DMS153 treated with DMSO at 0.1 percent for 48 hours (cell line): Measurements from ENCODE around the gene MPPED2.

Experiments
- DNase-seq: peaks from one replicate; lab custom pipeline; 2025; ENCODE audit not compliant: unreplicated experiment; lab: John Stamatoyannopoulos, UW

The MPPED2 gene

DNA sequence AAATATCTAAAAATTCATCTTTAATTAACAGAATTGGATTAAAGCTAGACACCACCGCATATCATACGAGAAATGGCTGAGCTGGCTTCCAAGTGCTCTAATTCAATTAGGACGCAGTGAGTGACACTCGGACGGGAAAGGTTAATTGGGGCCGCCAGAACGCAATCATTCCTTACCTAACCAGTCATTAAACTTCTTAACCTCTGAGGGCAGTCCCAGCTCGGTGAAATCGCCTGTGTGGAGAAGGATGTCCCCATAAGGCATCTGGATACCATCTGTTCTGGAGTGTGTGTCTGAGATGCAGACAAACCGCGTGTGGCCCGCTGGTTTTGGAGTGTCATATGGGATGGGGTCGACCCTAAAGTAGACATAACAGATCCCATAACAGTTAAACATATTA, 50.3 kb downstream of the MPPED2 start:
- no peak for DNase-seq

DNA sequence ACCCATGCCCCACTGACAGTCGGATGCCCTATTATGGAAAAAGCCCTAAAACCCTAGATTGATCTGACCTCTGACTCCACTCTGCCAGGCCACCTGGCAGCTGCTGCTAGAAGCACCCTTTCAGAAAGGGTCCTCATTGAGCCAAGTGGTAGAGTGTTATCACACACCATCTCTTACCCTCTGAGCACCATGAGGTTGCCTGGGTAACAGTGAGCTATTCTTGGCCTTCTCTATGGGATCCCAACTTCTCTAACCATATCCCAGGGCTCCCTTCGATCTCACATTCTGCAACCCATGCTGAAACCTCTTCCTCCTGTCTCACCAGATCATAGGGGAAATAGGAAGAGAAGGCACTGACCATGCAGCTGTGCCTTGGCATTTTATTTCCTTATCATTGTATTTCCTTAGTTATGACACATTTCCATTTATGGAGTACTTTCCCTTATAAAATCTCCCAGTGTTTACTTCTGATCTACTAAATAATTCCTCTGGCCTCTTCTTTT, 52.7 kb downstream of the MPPED2 start:
- DNase-seq, result no peak

DNA sequence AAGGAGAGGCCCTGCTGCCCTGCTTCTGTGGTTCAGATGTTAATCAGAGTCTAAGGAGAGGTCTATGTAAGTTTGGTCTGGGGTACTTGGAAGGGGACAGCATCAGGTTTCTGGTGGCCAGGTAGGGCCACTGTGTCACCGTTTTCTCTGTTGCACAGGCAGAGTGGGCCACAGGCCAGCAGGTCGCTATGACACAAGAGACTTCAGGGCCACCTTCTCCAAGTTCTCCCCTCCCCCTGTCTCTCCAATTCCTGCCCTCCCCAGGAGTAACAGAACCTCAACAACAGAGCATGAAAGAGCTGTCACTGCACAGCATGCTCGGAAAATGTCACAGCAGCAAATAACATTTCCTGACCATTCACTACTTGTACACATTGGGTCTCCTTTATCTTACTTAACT, 58.6 kb downstream of the MPPED2 start:
- DNase-seq, result no peak

DNA sequence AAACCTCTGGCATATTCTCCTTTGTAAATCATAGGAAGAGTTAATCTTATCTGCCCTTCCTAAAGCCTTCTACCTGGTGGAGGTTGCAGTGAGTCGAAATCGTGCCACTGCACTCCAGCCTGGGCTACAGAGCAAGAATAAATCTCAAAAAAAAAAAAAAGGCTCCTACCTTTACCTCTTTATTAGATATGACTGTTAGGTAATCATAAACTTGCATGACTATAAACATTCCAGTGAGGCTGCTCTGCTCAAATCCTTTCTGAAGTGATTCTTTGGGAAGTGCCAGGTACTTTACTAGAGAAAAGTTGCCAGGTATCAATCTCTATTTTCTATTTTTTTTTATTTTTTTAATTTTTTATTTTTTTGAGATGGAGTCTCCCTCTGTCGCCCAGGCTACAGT, 59.6 kb downstream of the MPPED2 start:
- no peak for DNase-seq

DNA sequence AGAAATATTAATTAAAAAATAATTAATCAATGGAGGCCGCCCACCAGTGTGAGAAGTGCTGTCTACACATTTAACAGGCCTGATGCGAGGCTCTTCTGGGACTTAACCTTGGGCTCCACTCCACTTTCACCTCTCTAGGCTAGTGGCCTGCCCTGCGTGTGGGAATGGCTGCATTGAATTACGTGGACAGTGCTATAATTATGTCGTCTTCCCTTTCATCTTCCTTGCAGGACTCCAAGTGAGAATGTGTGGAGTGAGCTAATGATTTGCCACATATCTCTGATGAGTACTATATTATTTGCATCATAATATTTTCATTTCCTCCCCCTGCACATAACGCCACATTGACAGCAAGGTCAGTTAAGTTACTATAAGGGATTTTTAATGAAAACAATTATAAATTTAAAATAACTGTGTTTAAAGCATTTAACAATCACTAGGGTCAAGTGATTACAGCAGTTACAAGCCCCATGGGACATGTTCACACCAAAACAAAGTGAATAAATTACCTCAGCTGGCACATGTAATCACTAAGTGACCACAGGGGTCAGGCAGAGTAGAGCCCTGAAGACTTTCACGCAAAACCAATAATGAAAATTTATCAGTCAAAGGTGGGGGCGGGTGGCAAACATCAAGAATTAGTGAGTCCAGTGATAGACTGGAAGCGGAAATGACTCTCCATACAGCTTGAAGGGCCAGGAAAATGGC, 63.5 kb downstream of the MPPED2 start:
- DNase-seq, result no peak

DNA sequence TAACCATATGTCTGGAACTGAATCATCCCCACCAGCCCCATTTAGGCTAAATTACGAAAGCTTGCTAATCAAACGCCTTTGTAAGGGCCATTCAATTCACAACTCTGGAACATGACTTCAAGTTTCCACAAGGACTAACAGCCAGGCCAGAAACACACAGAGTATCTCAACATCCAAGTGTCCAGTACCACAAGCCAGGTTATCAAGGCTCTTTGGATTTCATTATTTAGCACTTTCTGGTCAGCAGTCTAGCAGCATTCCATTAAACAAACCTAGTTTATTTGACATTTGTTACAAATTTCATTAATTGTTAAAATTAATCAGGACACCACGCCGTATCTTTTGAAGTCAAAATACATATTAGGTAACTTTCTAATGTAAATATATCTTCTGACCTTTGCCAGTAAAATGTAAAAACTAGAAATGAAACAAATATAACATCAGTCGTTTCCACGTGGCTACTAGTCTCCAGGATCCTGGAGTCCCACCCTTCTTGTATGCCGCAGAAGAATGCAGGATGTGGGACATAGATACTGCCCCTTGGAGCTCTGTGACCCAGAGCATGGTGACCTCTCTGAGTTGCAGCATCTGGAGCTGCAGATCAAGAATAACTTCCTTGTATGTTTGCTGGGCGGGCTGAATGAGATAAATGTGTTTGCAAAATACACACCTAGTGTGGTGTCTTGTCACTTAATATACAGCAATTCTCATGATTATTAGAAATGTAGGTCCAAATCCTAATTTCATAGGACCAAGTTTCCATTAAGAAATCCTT, 64.7 kb downstream of the MPPED2 start:
- no peak for DNase-seq

DNA sequence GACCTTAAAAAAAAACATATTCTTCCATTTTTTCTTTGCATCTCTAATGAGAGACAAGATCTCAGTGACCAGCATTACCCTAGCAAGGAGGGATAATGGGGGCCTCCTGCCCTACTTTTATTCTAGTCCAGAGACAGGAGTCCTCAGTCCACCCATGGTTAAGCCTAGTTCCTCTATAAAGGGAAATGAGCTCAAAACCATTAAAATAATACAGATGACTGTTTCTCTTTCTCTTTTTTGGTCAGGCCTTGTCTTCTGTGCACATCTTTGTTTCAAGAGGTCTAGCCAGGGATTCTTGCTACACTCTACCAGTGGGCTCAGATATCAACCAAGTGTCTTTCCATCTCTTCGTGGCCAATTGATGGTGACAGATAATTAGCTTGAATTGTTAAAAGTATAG, 73.1 kb downstream of the MPPED2 start:
- DNase-seq, result no peak

DNA sequence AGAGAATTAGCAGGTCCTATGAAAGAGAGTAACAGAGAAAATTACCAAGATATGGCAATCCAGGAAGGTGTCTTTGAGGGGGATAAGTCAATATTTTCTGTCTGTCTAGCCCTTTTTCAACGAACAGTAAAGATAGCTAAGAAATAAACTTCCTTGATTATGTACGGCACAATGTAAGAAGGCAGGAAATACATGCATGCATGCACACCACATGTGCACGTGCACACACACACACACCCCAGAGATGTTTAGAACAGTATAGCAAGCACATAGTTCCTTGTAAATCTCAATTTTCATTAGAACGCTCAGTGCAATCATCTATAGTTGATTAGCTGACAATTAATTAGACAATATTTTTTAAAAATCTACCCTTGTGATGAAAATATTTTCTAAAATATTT, 74.7 kb downstream of the MPPED2 start:
- DNase-seq, result no peak

DNA sequence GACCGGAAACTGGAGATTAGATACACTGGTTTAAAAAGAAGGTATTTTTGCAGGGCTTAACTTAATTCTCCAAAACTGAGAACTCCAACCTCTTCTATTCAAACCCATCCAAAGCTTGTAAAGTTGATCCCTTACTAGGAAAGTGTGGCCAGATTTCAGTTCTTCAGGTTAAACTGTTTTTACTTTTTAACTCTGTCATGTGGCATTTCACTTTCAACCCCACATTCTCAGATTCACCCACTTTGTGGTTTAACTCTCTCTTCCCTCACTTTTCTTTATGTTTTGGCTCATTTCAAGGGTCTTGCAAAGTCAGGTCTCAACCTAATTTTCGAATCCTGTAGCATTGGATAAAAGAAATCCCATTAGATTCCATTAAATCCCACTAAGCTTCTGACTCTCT, 75.4 kb downstream of the MPPED2 start:
- no peak for DNase-seq

DNA sequence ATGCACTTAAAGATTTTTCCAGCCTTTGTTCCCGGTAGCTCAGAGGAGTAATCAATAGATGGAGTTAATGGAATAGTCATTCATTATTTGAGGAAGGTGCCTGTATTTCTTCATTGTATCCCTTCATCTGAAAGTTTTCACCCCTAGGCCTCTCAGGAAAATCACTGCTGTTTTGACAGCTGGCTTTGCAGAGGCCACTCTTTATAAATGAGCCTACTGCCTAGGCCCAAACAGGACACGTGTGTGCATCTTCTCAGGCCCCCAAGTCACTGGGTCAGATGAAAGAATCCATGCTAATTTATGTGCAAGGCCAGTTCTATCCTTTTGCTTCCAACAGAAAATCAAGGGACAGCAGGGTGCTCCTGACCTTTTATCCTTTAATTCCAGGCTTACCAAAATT, 76.8 kb downstream of the MPPED2 start:
- DNase-seq, result no peak

DNA sequence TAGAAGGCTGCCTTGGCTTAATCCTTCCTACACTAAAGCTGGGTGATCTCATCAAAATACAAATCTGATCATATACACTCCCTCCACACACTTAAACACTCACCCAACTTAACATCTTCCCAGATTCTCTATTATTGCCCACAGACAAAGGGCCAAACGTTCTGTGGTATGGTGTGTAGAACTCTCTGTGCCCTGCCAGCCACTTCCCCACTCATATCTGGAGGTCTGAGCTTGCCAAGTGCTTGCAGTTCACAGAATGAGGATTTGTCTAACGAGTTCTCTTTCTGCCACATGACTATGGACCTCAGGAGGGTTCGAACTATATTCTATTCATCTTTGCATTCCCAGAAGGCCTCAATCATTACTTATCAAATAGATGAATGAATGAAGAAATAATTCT, 77.6 kb downstream of the MPPED2 start:
- no peak for DNase-seq

DNA sequence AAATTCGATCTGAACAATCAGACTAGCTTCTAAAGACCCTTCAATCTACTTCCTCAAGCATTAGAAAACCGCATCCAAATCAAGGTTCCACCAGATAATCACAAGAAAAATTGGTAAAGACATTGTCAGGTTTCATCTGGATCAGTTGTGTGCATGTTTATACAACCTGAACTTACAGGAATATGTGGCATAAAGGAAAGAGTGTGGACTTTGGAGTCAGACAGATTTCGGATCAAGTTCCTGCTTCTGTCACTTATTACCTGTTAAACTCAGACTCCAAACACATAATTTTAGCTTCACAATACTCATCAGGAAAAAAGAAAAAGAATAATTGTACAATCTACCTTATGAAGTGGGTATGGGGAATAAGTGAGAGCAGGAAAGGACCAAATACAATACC, 80.5 kb downstream of the MPPED2 start:
- DNase-seq, result no peak

DNA sequence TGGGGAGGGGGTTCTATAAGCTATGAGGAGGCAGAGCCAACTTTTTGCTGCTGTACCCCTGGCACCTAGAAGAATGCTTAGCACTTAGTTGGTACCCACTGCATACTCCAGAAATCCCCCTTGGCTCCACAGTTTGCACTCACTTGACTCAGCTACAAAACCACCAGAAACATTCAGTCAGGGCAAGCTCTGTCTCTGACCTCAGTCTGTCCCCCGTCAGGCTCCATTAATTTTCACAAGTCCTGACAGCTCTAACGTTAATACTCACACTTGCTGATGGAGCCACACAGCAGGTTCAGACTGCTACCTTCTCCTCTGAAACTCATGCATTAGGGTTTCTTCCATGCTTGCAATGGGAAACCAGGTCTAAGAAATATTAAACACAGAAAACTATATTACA, 81.7 kb downstream of the MPPED2 start:
- no peak for DNase-seq

DNA sequence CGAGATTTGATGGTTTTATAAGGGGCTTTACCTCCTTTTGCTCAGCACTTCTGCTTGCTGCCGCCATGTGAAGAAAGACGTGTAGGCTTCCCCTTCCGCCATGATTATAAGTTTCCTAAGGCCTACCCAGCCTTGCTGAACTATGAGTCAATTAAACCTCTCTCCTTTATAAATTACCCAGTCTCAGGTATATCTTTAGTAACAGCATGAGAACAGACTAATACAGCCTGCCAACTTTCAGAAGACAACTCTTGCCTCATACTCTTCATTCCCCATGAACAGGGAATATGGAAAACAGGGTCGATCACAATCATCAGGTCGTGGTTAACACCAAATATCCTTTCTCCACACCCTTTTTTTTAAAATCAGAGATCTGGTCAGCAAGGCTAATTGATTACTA, 83.0 kb downstream of the MPPED2 start:
- DNase-seq, result no peak

DNA sequence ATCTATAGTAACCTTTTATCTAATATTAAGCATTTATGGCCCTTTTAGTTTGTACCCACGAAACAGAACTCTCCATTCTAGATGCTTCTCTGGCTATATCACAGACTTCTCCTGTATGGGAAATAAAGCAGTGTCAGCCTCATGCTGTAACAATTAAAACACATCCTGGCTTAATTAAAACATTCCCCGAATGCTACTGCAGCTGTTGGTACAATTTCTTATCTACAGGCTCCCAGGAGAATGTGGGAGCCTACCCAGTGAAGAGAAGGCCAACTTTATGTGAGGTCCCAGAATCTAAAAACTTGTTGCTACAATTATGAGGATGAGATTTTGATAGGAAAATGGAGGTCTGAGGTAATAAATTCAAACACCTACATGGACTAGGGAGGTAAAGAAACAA, 83.8 kb downstream of the MPPED2 start:
- DNase-seq, result no peak

DNA sequence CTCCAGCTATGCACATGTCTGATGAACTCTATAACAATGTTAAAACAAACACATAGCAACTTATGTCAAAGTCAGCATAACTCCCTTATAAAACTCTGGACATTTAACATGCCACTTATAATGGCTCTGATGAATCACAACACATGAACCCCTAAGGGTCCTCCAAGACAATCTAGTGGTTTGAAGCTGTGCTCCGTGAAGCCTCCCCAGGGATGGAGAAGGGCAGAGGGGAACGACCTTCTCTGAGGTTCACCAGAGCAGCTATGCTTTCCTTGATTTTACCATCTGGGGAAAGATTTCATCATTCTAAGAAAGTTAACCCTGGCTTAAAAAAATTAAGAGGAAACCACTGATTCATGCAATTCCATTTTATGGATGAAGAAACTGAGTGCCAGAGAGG, 84.4 kb downstream of the MPPED2 start:
- DNase-seq, result no peak

DNA sequence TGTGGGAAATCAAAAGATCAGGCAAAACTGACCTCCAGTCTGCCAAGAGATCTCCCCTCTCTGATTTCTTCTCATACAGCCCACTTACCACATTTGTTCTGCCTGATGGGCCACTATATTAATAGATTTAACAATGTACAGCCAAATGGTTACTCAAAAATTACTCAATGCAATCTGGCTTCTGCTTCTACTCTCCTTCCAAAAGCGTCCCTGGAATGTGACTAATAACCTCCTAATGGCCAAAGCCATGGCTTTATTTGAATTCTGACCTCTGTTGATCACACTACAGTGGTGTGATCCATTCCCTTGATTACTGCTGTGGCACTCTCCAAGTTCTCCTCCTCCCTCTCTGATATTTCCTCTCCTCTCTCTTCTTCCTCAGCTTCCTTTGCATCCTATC, 86.2 kb downstream of the MPPED2 start:
- no peak for DNase-seq

DNA sequence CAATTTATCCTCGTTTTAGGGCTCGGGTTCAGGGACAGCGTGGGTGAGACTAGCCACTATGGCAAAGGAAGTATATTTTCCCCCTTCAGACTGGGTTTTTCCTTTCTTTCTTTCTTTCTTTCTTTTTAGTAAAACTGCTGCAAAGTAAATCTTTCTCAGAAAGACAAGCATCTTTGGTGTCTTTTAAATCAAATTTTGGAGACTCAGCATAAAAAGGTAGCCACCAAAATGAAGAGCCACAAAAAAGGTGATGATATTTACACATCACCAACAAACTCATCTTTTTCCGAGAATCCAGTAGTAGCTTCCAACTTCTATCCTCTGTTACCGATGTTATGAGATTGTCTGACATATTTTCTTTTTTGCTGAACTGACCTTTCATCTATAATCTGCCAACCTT, 88.6 kb downstream of the MPPED2 start:
- DNase-seq, result no peak

DNA sequence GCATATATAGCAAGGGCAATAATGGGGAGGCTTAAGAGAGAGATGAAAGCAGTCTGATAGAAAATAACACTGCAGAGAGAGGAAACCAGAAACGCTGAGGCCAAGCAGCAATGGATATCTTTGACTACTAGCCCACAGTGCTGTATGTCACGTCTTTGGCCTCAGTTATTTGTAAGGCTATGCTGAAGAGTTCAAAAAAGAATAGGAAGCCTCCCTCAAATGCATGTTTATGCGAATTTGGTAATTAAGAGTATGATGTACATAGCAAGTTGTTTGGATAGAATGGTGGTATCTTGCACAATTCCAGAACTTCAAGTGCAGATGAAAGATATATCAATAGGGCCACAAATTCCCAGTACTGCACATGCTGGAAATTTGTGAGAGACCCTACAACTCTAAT, 89.2 kb downstream of the MPPED2 start:
- DNase-seq, result no peak

DNA sequence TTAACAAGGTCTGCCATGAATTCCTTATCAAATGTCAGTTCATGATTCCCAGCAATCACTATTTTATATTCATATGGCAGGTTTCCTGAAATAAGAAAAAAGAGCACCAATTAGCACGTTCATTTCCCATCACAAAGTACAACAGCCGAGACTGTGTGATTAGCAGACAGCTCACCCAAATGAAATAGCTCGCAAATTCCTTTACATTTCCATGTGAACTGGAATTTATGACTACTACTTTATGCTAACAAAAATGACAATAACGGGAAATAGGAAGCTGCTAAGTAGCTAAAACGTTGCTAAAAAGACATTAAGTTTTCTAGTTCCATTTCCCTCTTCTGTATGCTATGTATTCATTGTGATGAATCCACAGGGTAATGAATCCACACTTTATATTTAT, 90.7 kb downstream of the MPPED2 start:
- no peak for DNase-seq

DNA sequence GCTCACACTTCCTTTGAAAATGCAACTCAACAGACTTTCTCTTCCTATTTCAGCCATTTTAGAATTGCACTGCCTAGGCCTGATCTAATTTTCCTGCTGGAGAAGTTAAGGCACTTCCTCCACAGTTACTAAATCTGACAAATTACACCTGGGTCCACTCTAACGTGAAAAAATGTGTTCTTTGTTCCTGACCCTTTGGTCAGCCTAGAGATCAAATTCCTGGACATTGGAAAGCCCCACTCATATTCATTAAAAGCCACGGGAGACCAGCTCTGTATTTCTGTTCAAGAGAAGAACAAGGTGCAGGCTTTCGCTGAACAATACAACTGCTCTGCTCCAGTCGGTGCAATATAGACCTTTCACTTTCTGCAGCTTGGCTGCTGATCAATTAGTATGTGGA, 96.6 kb downstream of the MPPED2 start:
- DNase-seq, result no peak

DNA sequence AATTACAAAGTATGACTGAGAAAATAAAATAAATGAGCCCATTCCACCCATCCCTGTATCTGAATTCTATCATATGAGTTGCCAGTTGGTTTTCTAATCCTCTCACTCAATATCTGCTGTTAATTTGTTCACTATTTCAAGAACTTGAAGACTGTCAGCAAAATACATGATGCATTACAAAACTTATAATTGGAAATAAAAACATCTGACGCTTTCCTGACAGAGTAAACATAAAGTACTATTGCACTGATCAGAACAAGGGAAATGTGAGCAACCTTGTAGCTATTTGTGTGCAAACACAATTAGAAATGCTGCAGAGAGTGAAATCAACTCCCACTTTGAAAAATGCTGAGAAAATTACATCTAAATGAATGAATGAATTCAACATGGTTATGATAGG, 97.1 kb downstream of the MPPED2 start:
- no peak for DNase-seq
